ENCODE results near the gene DDN. TPM values are rescaled to one million over a fixed set of nuclear protein-coding genes. Genes with fewer than 3 reads are reported as not detected.

Gene DDN
- total RNA-seq, 2 experiments from 2014 or later, result 0.20 to 0.30 TPM

DNA sequence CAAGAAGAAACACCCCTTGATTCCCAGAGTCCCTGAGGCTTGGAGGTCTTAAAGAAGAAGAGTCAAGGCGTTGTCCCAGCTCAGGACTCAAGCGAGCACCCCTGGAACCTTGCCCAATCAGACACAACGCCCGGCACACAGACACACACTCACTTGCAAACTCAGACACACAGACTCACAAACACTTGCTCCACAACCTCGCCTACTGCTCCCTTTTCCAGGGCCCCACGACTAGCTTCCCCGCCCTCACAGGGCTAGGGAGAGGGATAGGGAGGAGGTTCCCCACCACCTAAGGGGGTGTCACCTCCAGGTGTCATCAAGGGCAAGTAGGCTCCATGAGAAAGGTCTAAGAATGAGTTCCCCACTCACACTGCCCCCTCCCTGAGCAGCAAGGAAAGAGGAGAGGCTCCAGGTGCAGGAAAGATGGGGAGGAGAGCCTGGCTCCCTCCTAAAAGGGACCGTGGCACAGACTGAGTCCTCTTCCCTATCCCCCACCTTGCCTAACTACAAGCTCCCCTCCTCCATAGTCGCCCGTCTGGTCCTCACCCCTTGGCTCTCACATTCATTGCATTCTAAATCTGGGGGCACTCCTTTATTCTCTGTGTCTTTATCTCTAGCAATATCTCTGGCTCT lies 28.4 kb downstream of the DDN start:
- ATAC-seq (ENCODE audit: low read depth) (no peak), DNase-seq (no peak)
- H3K27me3 Mint-ChIP-seq, result peaks cover 72% of the 10 kb centered on the region
- no peaks in the 10 kb centered on the region for H3K9me3 Mint-ChIP-seq
- H3K4me3 Mint-ChIP-seq, result peak overlapping the region; percentile 45
- H3K4me1 Mint-ChIP-seq, result peaks cover 16% of the 10 kb centered on the region
- POLR2A ChIA-PET, result no interaction called here
- H3K27ac Mint-ChIP-seq, result no peak overlapping the region
- H3K36me3 Mint-ChIP-seq, result no peaks in the 10 kb centered on the region

DNA sequence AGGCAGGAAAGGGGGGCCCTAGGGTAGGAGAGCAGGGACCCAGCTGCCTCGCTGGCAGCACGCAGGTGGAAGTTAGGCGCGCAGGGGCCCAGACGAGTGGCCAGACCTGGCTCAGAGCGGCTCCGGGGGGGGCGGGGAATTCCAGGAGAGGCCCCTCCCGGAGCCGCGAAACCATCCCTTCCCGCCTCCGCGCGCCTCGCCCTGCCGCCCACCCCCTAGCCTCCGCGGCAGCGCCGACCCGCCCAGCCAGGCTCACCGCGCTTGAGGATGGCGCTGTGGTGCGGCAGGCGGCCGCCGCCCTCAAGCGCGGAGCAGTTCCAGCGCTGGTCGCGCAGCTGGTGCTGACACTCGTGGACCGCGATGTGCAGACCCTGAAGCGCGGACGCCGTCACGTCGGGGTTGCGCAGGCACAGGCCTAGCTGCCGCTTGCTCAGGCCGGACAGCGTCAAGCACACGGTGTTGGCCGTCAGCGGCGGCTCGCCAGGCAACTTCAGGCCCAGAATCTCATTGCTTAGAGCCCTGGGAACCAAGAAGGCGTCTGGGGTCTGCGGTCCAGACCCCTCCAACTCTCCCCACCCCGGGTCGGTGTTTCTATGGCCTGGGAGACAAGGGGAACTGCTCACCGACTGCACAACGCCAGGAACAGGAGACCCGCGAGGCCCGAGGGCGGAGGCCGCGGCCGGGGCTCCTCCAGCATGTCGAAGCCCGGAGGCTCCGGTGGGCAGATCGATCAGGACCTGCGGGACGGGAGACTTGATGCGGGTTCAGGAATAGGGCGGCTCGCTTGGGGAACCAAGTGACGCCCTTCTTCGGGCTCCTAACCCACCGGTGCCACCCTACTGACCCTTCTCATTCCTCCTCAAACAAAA lies 29.1 kb downstream of the DDN start:
- peaks cover 66% of the 10 kb centered on the region for H3K27me3 Mint-ChIP-seq
- H3K4me3 Mint-ChIP-seq, result peak overlapping the region; percentile 5
- DNase-seq (peak; percentile 59), ATAC-seq (ENCODE audit: low read depth) (peak; percentile 40)
- peaks cover 16% of the 10 kb centered on the region for H3K4me1 Mint-ChIP-seq
- no peak overlapping the region for H3K27ac Mint-ChIP-seq
- H3K9me3 Mint-ChIP-seq, result no peaks in the 10 kb centered on the region
- POLR2A ChIA-PET, result interaction anchor here (0.5 to 1.5 kb wide), 4 partner anchors 8 to 22 kb away, joined by 4 to 13 read pairs (median 6); partner anchors contain the start of genes ARF3 and WNT1
- H3K36me3 Mint-ChIP-seq, result no peaks in the 10 kb centered on the region

DNA sequence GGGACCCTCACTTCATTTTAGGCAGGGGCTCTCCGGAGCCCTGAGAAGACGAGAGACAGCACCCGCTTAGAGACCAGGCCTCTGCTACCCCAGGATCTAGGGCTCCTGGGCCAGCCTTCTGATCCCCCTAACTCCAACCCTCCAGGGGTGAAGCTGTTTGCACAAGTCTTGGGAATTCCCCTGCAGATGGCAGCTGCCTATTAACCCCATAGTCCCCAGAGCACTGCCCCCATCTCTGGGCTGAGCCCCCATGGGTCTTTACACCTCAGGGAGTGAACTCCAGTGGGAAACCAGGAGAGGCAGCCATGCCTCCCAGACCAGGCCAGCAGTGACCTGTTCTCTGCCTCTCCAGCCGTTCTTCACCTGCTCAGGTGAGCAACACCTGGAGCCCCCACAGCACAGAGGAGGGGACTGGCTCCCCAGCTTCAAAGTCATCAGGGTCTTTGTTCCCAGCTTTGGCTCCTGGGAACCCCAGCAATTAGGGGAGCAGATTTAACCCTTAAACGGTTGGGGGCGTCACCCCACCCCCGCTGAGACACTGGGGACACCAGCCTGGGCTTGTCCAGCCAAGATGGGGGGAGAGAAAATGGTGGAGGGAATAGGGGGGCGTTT lies 29.9 kb downstream of the DDN start:
- Mint-ChIP-seq H3K36me3 (no peaks in the 10 kb centered on the region), H3K27ac (no peak overlapping the region), H3K27me3 (peaks cover 58% of the 10 kb centered on the region), H3K4me1 (peaks cover 16% of the 10 kb centered on the region), H3K9me3 (no peaks in the 10 kb centered on the region), H3K4me3 (no peak overlapping the region)
- POLR2A ChIA-PET, result interaction anchor here (0.5 to 1.5 kb wide), 4 partner anchors 9 to 23 kb away, joined by 4 to 13 read pairs (median 6); partner anchors contain the start of genes ARF3 and WNT1
- DNase-seq (no peak), ATAC-seq (ENCODE audit: low read depth) (no peak)

- no peak overlapping the region for H3K27ac Mint-ChIP-seq
- ATAC-seq (ENCODE audit: low read depth), result no peak
Measured at GRCh38 chr12:48968467-48968866, 30.7 kb downstream of the DDN start.

GRCh38 chr12:48967991-48968390 lies 31.2 kb downstream of the DDN start:
- Mint-ChIP-seq H3K27me3 (peaks cover 47% of the 10 kb centered on the region), H3K9me3 (no peaks in the 10 kb centered on the region), H3K4me3 (no peak overlapping the region), H3K27ac (no peak overlapping the region), H3K36me3 (no peaks in the 10 kb centered on the region), H3K4me1 (peaks cover 16% of the 10 kb centered on the region)
- DNase-seq, result no peak
- POLR2A ChIA-PET, result interaction anchor here (0.6 kb wide), 1 partner anchor 90 kb away, joined by 3 read pairs; no protein-coding TSS in a partner anchor
- ATAC-seq (ENCODE audit: low read depth), result no peak

More at GRCh38 chr12:48968467-48968866, 30.7 kb downstream of the DDN start:
- Mint-ChIP-seq H3K27me3 (peaks cover 51% of the 10 kb centered on the region), H3K4me3 (no peak overlapping the region), H3K36me3 (no peaks in the 10 kb centered on the region), H3K4me1 (peaks cover 16% of the 10 kb centered on the region), H3K9me3 (no peaks in the 10 kb centered on the region)
- POLR2A ChIA-PET, result interaction anchor here (0.6 to 1.5 kb wide), 3 partner anchors 11 to 90 kb away, joined by 3 to 13 read pairs (median 4); partner anchors contain the start of gene ARF3
- DNase-seq, result no peak

GRCh38 chr12:48966177-48966895 lies 32.8 kb downstream of the DDN start:
- ATAC-seq (ENCODE audit: low read depth) (no peak), DNase-seq (no peak)
- no peaks in the 10 kb centered on the region for H3K36me3 Mint-ChIP-seq
- no peak overlapping the region for H3K4me3 Mint-ChIP-seq
- no peak overlapping the region for H3K27ac Mint-ChIP-seq
- H3K4me1 Mint-ChIP-seq, result peaks cover 7% of the 10 kb centered on the region
- no peaks in the 10 kb centered on the region for H3K9me3 Mint-ChIP-seq
- POLR2A ChIA-PET, result interaction anchor here (0.7 to 1.0 kb wide), 2 partner anchors 8 to 66 kb away, joined by 3 read pairs; partner anchors contain the start of gene ARF3
- peaks cover 34% of the 10 kb centered on the region for H3K27me3 Mint-ChIP-seq

- Mint-ChIP-seq H3K27me3 (peaks cover 28% of the 10 kb centered on the region), H3K9me3 (no peaks in the 10 kb centered on the region), H3K27ac (no peak overlapping the region), H3K4me3 (no peak overlapping the region), H3K4me1 (no peaks in the 10 kb centered on the region), H3K36me3 (no peaks in the 10 kb centered on the region)
- DNase-seq (no peak), ATAC-seq (ENCODE audit: low read depth) (no peak)
- POLR2A ChIA-PET, result no interaction called here
Measured at GRCh38 chr12:48965298-48965838, 33.8 kb downstream of the DDN start.

- Mint-ChIP-seq H3K4me3 (no peak overlapping the region), H3K9me3 (no peaks in the 10 kb centered on the region), H3K36me3 (peaks cover 3% of the 10 kb centered on the region), H3K4me1 (peaks cover 7% of the 10 kb centered on the region), H3K27ac (no peak overlapping the region), H3K27me3 (peaks cover 14% of the 10 kb centered on the region)
- ATAC-seq (ENCODE audit: low read depth), result no peak
- POLR2A ChIA-PET, result no interaction called here
- no peak for DNase-seq
Measured at GRCh38 chr12:48961801-48962200, 37.4 kb downstream of the DDN start.

DNA sequence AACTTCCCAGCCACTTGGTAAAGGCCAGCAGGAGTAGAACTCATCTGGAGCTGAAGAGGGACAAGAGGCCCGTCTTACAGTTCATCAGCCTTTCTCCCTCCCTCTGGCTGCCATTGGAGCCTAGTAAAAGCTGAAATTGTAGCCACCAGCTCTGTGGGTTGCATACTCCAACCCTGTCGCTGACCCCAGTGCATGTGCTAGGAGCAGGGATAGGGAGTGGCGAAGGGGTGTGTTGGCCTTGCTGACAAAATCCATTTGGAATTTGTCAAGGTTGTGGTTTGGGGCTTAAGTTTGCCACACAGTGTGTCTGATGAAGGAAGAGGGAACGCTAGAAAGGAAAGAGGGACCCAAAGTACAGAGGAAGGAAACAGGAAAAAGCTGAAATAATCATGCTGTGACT lies 37.8 kb downstream of the DDN start:
- Mint-ChIP-seq H3K4me1 (peaks cover 12% of the 10 kb centered on the region), H3K36me3 (peaks cover 6% of the 10 kb centered on the region), H3K4me3 (no peak overlapping the region), H3K27ac (no peak overlapping the region), H3K9me3 (no peaks in the 10 kb centered on the region), H3K27me3 (peaks cover 14% of the 10 kb centered on the region)
- no peak for DNase-seq
- no peak for ATAC-seq (ENCODE audit: low read depth)
- POLR2A ChIA-PET, result no interaction called here

GRCh38 chr12:48960834-48961233 lies 38.3 kb downstream of the DDN start:
- H3K4me3 Mint-ChIP-seq, result no peak overlapping the region
- H3K27ac Mint-ChIP-seq, result no peak overlapping the region
- H3K36me3 Mint-ChIP-seq, result peaks cover 7% of the 10 kb centered on the region
- peaks cover 11% of the 10 kb centered on the region for H3K27me3 Mint-ChIP-seq
- no peak for DNase-seq
- ATAC-seq (ENCODE audit: low read depth), result no peak
- POLR2A ChIA-PET, result no interaction called here
- H3K4me1 Mint-ChIP-seq, result peaks cover 17% of the 10 kb centered on the region
- no peaks in the 10 kb centered on the region for H3K9me3 Mint-ChIP-seq

- POLR2A ChIA-PET, result interaction anchor here (0.7 to 1.5 kb wide), 11 partner anchors 9 to 111 kb away, joined by 3 to 15 read pairs (median 4); partner anchors contain the start of genes DDX23, FKBP11, RHEBL1 and RND1
- H3K9me3 Mint-ChIP-seq, result no peaks in the 10 kb centered on the region
- peaks cover 11% of the 10 kb centered on the region for H3K27me3 Mint-ChIP-seq
- H3K36me3 Mint-ChIP-seq, result peaks cover 13% of the 10 kb centered on the region
- ATAC-seq (ENCODE audit: low read depth) (no peak), DNase-seq (no peak)
- H3K4me1 Mint-ChIP-seq, result peaks cover 31% of the 10 kb centered on the region
- peak overlapping the region; percentile 98 for H3K4me3 Mint-ChIP-seq
- no peak overlapping the region for H3K27ac Mint-ChIP-seq
Measured at GRCh38 chr12:48958049-48958388, 41.2 kb downstream of the DDN start.

GRCh38 chr12:48957141-48958048 lies 41.8 kb downstream of the DDN start, which contains the start of gene ARF3:
Gene ARF3 (minus strand): TSS chr12:48957487. CDS start chr12:48941095, 16,392 bp downstream.
- Mint-ChIP-seq H3K4me3 (peak within 1 kb of the TSS; percentile 98), H3K4me1 (peaks cover 31% of the 10 kb centered on the region), H3K27me3 (peaks cover 8% of the 10 kb centered on the region), H3K36me3 (peaks cover 17% of the 10 kb centered on the region), H3K27ac (peak within 1 kb of the TSS; percentile 93), H3K9me3 (no peaks in the 10 kb centered on the region)
- POLR2A ChIA-PET, result interaction anchor here (0.6 to 1.5 kb wide), 14 partner anchors 10 to 1155 kb away, joined by 3 to 15 read pairs (median 4); partner anchors contain the start of genes DDX23, FKBP11, RHEBL1 and RND1
- DNase-seq (peak; percentile 94), ATAC-seq (ENCODE audit: low read depth) (peak; percentile 94)
